GM15510 (cell line): ENCODE results near the gene GNG12.

Experiments used
- POLR2A ChIP-seq: IDR thresholded peaks from 3 replicates; pipeline ENCODE4 v1.6.1; 2011; ENCODE audit warnings: borderline replicate concordance; ENCODE audit not compliant: insufficient read length; ENCODE audit errors: extremely low read depth

The GNG12 gene

GRCh38 chr1:67729872-67730271, 103.4 kb downstream of the GNG12 start:
- no peak for TF ChIP-seq POLR2A

GRCh38 chr1:67726224-67726623, 107.0 kb downstream of the GNG12 start:
- TF ChIP-seq POLR2A: no peak

GRCh38 chr1:67724928-67725560, 108.2 kb downstream of the GNG12 start:
- no peak for TF ChIP-seq POLR2A

GRCh38 chr1:67723620-67724019, 109.6 kb downstream of the GNG12 start:
- no peak for TF ChIP-seq POLR2A

GRCh38 chr1:67723126-67723525, 110.1 kb downstream of the GNG12 start:
- TF ChIP-seq POLR2A: no peak

GRCh38 chr1:67722292-67722944, 110.8 kb downstream of the GNG12 start:
- TF ChIP-seq POLR2A: no peak

- TF ChIP-seq POLR2A: no peak
Observed at GRCh38 chr1:67721650-67722291, 111.5 kb downstream of the GNG12 start.

- no peak for TF ChIP-seq POLR2A
Observed at GRCh38 chr1:67721112-67721511, 112.2 kb downstream of the GNG12 start.

GRCh38 chr1:67719329-67720196, 113.7 kb downstream of the GNG12 start:
- no peak for TF ChIP-seq POLR2A

- no peak for TF ChIP-seq POLR2A
Observed at GRCh38 chr1:67717876-67718275, 115.4 kb downstream of the GNG12 start.

- no peak for TF ChIP-seq POLR2A
Observed at GRCh38 chr1:67716800-67717199, 116.5 kb downstream of the GNG12 start.

GRCh38 chr1:67715819-67716218, 117.4 kb downstream of the GNG12 start:
- no peak for TF ChIP-seq POLR2A

GRCh38 chr1:67713057-67713846, 120.0 kb downstream of the GNG12 start:
- no peak for TF ChIP-seq POLR2A

- no peak for TF ChIP-seq POLR2A
Observed at GRCh38 chr1:67711855-67712212, 121.4 kb downstream of the GNG12 start.
